ENCODE measurements around the gene TSPAN33.
"Not testable (repeated sequence)": the region's sequence is repeated elsewhere in the genome, so short reads cannot be mapped to it uniquely, and the experiment has no call there.

The TSPAN33 gene

DNA sequence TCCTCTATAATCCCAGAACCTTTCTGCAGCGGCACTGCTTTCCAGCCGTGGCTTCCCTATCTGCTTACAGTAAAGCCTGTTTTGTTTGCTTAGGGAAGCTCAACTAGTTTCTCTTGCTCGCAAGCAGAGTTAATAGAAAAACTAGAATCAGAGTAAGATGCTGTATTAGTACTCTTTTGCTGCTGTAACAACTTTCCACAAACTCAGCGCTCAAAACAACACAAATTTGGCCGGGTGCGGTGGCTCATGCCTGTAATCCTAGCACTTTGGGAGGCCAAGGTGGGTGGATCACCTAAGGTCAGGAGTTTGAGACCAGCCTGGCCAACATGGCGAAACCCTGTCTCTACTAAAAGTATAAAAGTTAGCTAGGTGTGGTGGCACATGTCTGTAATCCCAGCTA, 29.4 kb downstream of the TSPAN33 start:
- not testable (repeated sequence) for DNase-seq

GRCh38 chr7:129176916-129177710, 32.6 kb downstream of the TSPAN33 start:
- DNase-seq, result no peak

DNA sequence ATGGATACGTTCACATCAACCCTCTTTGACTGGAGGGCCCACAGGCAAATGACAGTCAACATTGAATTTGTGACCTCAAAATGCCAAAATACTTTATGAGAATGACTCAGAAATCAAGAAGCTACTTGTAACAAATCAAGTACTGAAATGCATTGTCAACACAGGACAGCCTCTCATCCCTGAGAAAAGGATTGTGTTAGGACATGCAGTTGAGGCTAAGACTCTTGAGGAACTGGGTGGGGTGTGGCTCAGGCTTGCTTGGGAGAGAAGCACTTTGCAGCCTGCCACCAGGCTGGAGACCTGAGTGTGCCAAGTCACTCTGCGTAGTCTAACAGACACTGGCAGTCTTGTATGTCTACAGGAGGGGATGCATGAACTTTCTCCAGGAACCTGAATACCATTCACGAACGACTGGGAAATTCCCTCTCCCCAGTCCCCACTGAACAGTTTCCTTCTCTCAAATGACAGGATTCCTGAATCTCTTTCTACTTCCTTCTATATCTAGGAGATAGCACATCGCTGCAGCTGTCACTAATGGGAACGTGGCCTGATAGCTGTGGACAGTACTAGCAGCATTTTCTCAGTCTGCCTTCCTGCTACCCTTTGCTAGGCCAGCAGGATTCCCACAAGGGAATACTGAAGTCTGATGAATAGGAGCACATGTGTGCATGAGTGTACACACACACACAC, 40.6 kb downstream of the TSPAN33 start:
- DNase-seq, result no peak

DNA sequence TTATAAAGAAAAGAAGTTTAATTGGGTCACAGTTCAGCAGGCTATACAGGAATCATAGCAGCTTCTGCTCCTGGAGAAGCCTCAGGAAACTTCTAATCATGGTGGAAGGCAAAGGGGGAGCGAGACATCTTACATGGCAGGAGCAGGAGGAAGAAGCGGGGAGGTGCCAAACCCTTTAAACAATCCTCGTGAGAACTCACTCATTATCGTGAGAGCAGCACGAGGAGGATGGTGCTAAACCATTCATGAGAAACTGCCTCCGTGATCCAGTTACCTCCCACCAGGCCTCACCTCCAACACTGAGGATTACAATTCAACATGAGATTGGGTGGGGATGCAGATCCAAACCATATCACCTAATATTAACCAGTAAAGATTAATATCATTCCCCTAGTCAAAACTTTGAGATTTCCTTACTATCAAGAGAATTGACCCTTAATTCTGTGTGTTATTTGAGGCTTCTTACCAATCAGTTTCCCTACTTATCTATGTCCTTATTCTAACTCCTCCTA, 42.3 kb downstream of the TSPAN33 start:
- DNase-seq, result no peak

DNA sequence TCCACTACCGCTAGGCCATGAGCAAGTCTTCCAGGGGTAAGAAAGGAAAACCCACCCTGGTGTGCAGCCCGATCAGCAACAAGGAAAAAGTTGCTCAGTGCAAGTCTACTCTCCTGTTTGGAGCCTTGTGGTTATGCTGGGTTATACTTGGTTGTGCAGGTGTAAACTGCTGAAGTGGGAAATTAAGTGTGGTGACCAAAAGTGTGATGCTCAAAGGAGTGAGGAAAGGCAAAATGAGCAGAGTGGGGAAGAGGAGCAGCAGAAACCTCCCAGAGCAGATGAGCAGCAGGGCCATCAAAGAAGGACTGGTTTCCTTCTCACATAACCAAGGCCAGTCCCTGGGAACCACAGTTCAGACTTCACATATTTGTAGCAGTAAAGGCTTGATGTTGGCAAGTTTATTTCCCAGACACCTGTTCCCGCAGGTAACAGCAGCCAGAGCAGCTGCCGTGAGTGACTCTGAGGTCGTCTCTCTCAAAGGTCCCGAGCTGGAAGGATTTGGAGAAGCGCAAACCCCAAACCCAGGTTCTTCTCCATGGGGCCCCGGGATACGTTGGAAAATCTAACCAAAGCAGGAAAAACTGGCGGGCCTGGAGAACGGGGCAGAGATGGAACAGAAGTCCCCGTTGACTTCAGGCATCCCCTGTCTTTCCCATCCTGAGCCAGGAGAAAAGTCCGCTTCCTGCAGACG, 43.3 kb downstream of the TSPAN33 start:
- DNase-seq, result no peak

DNA sequence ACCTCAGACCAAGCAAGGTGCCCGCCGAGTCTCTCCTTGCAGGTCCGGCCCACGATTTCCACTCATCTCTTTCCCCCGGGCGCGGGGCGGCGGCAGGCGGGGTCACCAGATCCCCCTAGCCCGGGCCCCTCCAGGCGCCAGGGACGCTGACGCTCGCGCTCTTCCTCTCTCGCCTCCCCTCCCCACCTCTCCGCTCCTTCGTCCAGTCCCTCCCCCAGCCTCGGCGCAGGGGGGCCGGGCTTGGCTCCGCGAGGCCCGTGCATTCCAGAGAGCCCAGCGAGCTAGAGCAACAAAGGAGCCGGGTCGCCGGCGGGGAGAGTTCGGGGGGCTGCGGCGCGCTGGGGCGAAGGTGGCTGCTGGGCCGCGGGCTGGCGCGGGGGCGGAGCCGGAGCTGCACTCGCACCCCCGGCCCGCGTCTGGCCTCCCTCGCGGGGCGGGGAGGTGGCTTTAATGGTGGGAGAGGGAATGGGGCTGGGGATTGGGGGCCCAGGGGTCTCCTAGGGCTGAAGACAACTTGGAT, 43.9 kb downstream of the TSPAN33 start, which contains the start of gene SMO:
Gene SMO (plus strand): TSS at position 262 of the 520 bp plus-strand sequence. CDS start 519 bp downstream, outside the sequence.
- no peak for DNase-seq

GRCh38 chr7:129188892-129189660, 44.6 kb downstream of the TSPAN33 start:
- DNase-seq, result no peak

DNA sequence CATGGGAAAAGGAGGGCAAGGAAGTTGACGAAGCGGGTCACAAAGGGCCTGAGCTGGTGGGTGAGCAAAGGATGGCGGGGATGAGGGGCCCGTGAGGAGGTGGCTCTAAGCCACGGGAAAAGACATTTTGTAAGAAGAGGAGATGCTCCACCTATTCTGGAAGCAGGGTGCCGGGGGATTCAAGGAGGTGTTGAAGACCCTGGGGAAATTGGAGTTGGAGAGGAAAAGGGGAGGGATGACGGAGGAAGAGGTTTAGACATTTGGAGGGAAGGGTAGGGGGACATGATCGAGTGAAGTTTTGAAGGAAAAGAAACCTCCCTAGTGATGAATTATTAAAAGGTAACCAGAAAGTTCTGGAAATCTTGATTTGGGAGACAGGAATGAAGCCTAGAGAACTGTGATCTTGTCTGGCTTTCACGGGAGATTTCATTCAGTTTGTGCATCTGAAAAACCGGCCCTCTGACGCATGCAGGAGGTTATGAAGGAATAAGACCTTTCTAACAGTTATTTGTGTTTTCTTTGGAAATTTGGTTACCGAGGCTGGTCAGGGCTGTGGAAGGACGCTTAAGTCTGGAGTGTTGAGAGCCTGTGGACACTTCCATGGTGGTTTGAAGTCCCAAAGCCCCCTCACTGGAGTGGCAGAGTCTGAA, 45.3 kb downstream of the TSPAN33 start:
- DNase-seq, result no peak

DNA sequence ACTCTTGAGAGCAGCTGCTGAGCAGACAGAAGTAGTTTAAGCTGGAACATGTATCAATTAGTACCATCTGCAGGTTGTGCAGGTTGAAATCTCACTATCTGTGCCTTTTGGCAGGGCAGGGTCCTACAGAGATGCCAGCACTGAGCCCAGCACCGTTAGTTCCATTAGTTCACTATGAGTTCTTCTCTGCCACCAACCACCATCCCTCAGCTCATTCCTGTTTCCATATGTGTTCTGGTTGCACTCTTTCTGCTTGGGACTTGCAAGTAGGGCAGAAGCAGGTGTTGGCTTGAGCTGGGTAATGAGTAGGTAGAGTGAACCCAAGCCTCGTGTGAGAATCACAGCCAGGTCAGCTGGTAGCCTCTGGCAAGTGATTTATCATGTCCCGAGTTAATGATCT, 46.8 kb downstream of the TSPAN33 start:
- DNase-seq, result no peak

- DNase-seq, result no peak
These were observed 49.4 kb downstream of the TSPAN33 start for GRCh38 chr7:129193892-129194291.

- no peak for DNase-seq
These were observed 53.3 kb downstream of the TSPAN33 start for GRCh38 chr7:129197771-129198170.

GRCh38 chr7:129199406-129199805, 54.9 kb downstream of the TSPAN33 start:
- no peak for DNase-seq

DNA sequence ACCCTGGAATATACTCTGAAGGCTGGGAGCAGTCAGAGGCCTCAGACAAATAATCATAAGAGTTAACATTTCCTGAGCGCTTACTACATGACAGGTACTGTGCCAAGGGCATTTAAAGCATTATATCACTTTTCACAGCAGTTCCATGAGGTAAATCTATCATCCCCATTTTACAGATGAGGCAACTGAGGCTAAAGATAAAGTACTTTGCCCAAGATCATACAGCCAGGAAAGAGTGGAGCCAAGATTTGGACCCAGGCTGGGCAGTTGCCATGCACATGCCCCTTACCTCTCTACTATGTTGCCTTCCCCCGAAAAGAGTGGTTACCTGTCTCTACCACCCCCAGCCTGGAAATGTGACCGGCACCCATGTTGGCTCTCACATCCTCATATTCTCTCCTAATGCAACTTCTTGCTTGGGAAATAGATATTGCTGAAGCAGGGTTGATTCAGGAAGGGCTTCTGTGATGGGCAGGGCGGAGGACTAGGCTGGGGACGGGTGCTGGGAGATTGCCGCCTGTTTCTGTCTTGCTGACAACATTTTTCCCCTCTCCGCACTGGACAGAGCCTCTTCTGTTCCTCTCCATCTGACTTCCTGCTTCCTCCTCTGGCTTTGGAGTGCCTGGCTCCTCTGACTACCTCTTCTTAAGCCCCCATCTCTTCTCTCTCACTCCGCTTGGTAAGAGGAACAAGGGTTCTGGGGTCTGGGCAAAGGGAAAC, 57.7 kb downstream of the TSPAN33 start:
- no peak for DNase-seq

- DNase-seq, result no peak
These were observed 58.7 kb downstream of the TSPAN33 start for GRCh38 chr7:129203050-129203741.

DNA sequence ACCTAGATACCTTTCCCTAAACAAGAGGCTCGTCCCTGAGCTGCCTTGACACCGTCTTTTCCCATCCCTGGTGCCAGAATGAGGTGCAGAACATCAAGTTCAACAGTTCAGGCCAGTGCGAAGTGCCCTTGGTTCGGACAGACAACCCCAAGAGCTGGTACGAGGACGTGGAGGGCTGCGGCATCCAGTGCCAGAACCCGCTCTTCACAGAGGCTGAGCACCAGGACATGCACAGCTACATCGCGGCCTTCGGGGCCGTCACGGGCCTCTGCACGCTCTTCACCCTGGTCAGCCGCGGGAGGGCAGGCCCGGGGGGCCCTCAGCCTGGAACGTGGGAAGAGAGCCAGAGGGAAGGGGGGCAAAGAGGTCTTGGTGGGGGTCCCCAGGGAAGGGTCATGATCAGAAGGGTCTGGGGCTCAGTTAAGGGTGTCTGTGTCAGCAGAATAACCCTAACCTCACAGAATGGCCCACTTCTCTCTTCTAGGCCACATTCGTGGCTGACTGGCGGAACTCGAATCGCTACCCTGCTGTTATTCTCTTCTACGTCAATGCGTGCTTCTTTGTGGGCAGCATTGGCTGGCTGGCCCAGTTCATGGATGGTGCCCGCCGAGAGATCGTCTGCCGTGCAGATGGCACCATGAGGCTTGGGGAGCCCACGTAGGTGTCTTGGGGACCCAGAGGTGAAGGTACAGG, 60.8 kb downstream of the TSPAN33 start:
- no peak for DNase-seq

DNA sequence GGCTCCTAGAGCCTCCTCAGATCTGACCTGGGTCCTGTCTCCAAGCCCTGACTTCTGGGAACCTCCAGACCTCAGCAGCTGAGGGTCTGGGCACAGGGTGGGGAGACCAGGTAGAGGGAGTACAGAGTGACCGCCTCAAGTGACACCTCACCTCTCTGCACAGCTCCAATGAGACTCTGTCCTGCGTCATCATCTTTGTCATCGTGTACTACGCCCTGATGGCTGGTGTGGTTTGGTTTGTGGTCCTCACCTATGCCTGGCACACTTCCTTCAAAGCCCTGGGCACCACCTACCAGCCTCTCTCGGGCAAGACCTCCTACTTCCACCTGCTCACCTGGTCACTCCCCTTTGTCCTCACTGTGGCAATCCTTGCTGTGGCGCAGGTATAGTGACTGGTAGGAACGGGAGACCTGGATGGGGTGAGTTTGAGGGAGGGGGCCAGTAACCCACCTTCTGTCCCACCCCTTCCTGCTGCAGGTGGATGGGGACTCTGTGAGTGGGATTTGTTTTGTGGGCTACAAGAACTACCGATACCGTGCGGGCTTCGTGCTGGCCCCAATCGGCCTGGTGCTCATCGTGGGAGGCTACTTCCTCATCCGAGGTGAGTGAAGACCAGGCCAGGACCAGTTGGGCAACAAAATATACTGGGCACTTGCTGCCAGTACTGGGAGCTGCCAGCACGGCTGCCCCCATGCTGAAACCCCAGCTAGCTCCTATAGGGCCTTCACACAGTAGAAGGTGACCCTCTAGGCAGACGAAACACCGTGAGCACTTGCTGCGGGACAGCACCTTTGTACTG, 61.7 kb downstream of the TSPAN33 start:
- DNase-seq, result no peak

DNA sequence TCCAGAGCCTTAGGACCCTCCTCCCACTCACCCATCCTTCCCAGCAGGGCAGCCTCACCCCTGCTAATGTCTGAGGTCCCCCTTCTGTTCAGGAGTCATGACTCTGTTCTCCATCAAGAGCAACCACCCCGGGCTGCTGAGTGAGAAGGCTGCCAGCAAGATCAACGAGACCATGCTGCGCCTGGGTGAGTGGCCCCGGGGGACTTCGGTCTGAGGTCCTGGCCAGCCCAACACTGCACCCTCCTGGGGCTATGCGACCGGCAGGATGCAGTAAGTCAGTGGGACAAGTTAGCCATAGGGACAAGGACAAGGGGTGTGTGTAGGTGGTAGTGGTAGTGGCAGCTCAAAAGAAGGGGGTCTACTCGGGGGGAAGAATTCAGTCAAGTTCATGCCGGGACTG, 64.2 kb downstream of the TSPAN33 start:
- no peak for DNase-seq

- DNase-seq, result no peak
These were observed 64.8 kb downstream of the TSPAN33 start for GRCh38 chr7:129209067-129209926.

Measured in T-helper 9 cell (primary cell).